ENCODE results near the gene EML4. TPM values are rescaled to one million over a fixed set of nuclear protein-coding genes. Genes with fewer than 3 reads are reported as not detected.
"Not testable (repeated sequence)": the region's sequence is repeated elsewhere in the genome, so short reads cannot be mapped to it uniquely, and the experiment has no call there.

Gene EML4
- polyA plus RNA-seq, 1 experiment, result 81.0 TPM

GRCh38 chr2:42333579-42333978 is 164.4 kb downstream of the EML4 start:
- DNase-seq (ENCODE audit: low read depth, low spot score), result no peak
- H3K27ac ChIP-seq (ENCODE audit: low read depth, low read length), result no peak overlapping the region
- ChIA-PET POLR2A (no interaction called here), CTCF (interaction anchor here (1.1 kb wide), 1 partner anchor 238 kb away, joined by 3 read pairs; no protein-coding TSS in a partner anchor)
- no peaks in the 10 kb centered on the region for H3K27me3 ChIP-seq (ENCODE audit: control insufficient read depth, insufficient read depth, low read length)
- no peak overlapping the region for H3K4me3 ChIP-seq (ENCODE audit: low read depth, low read length)
- TF ChIP-seq CTCF (IDR thresholded peaks at IDR 0.05; ENCODE audit: low read depth, low read length), result no peak
- peaks cover 7% of the 10 kb centered on the region; the same call in 1 of the 2 replicates for H3K9me3 ChIP-seq (ENCODE audit: control insufficient read depth, insufficient read depth, low read length)

DNA sequence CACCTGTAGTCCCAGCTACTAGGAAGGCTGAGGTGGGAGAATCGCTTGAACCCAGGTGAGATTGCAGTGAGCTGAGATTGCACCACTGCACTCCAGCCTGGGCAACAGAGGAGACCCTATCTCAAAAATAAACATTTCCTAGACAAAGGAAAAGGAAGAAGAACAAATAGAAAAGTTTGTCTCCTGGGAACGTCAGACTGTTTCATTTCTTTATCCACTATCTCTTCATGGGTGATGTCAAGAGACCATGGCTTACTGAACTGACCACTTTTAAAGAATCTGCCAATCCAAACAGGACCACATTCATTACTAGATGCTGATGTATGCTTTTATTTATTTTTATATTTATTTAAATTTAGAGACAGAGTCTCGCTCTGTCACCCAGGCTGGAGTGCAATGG is 165.1 kb downstream of the EML4 start:
- POLR2A ChIA-PET, result no interaction called here
- H3K9me3 ChIP-seq (ENCODE audit: control insufficient read depth, insufficient read depth, low read length), result peaks cover 8% of the 10 kb centered on the region; the same call in 1 of the 2 replicates
- no peaks in the 10 kb centered on the region for H3K27me3 ChIP-seq (ENCODE audit: control insufficient read depth, insufficient read depth, low read length)
- no peak overlapping the region for H3K4me3 ChIP-seq (ENCODE audit: low read depth, low read length)
- no peak for DNase-seq (ENCODE audit: low read depth, low spot score)
- no peak overlapping the region for H3K27ac ChIP-seq (ENCODE audit: low read depth, low read length)
- TF ChIP-seq CTCF (IDR thresholded peaks at IDR 0.05; ENCODE audit: low read depth, low read length), result no peak
- CTCF ChIA-PET, result interaction anchor here (1.1 kb wide), 1 partner anchor 239 kb away, joined by 3 read pairs; no protein-coding TSS in a partner anchor

DNA sequence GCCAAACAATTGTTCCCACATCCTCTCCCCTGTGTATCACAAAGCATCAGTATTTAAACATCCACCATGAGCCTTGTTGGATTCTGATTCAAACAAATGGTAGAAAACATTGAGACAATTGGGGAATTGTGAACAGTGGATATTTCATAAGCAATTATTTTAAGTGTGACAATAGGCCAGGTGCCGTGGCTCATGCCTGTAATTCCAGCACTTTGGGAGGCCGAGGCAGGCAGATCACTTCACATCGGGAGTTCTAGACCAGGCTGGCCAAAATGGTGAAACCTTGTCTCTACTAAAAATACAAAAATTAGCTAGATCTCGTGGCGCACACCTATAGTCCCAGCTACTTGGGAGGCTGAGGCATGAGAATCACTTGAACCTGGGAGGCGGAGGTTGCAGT is 165.7 kb downstream of the EML4 start:
- DNase-seq (ENCODE audit: low read depth, low spot score); POLR2A ChIA-PET; H3K27ac ChIP-seq (ENCODE audit: low read depth, low read length); CTCF ChIA-PET; H3K4me3 ChIP-seq (ENCODE audit: low read depth, low read length); H3K27me3 ChIP-seq (ENCODE audit: control insufficient read depth, insufficient read depth, low read length): not testable (repeated sequence)
- peaks cover 12% of the 10 kb centered on the region; the same call in 1 of the 2 replicates for H3K9me3 ChIP-seq (ENCODE audit: control insufficient read depth, insufficient read depth, low read length)

- H3K27ac ChIP-seq (ENCODE audit: low read depth, low read length), result no peak overlapping the region
- no peak overlapping the region for H3K4me3 ChIP-seq (ENCODE audit: low read depth, low read length)
- POLR2A ChIA-PET, result no interaction called here
- H3K27me3 ChIP-seq (ENCODE audit: control insufficient read depth, insufficient read depth, low read length), result no peaks in the 10 kb centered on the region
- no peak for TF ChIP-seq CTCF (IDR thresholded peaks at IDR 0.05; ENCODE audit: low read depth, low read length)
- no peak for DNase-seq (ENCODE audit: low read depth, low spot score)
- H3K9me3 ChIP-seq (ENCODE audit: control insufficient read depth, insufficient read depth, low read length), result peaks cover 12% of the 10 kb centered on the region; the same call in 1 of the 2 replicates
- CTCF ChIA-PET, result no interaction called here
Measured at GRCh38 chr2:42335514-42336104, 166.5 kb downstream of the EML4 start.

GRCh38 chr2:42336361-42336965 is 167.3 kb downstream of the EML4 start:
- Histone ChIP-seq H3K4me3 (ENCODE audit: low read depth, low read length) (no peak overlapping the region), H3K27me3 (ENCODE audit: control insufficient read depth, insufficient read depth, low read length) (no peaks in the 10 kb centered on the region), H3K27ac (ENCODE audit: low read depth, low read length) (no peak overlapping the region), H3K9me3 (ENCODE audit: control insufficient read depth, insufficient read depth, low read length) (peaks cover 16% of the 10 kb centered on the region; the same call in 1 of the 2 replicates)
- no peak for TF ChIP-seq CTCF (IDR thresholded peaks at IDR 0.05; ENCODE audit: low read depth, low read length)
- no peak for DNase-seq (ENCODE audit: low read depth, low spot score)
- CTCF ChIA-PET, result no interaction called here
- POLR2A ChIA-PET, result no interaction called here
